GM12892 (cell line): ENCODE data around the gene BICDL2.

Source experiments
- POLR2AphosphoS5 ChIP-seq: IDR thresholded peaks from 2 replicates; pipeline ENCODE4 v1.6.1; 2011; ENCODE audit warnings: low read depth, low read length, control low read depth
- TAF1 ChIP-seq: IDR thresholded peaks from 2 replicates; pipeline ENCODE4 v1.6.1; 2011; ENCODE audit warnings: low read depth, mild to moderate bottlenecking, control low read depth, low read length, borderline replicate concordance

DNA sequence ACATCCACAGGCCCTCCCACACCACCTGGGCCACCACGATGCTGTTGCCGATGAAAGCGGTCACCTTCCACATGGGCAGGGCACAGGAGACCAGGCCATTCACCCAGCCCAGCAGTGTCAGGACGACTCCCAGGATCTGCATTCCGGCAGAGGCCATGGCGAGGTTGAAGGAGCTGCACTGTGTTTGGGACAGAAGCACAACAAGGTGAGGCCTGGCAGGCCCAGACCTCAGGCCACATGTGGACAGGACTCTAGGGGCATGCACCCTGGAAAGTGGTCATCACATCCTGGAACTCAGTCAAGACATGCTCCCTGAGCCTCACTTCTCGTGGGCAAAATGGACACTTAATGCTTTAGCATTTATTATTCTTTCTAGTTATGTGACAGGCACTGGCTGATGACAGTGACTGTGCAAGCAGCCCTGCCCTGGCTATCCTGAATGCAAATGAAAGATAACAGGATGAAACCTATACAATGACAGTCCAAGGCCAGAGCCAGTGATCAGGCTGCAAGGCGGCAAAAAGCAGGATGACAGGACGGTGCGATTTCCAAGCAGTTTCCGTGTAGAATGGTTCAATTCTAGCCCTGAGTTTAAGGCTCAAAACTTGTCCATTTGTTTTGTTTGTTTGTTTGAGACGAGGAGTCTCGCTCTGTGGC lies 20.8 kb downstream of the BICDL2 start:
- TF ChIP-seq POLR2AphosphoS5 (no peak), TAF1 (no peak)
